BLaER1 (cell line): ENCODE data around the gene HTR2C.

Experiments used
- H3K27ac ChIP-seq: shearing (Covaris generic); formaldehyde crosslinking; 2 replicates; pipeline ENCODE4 v1.8.1; 2022
- H3K27me3 ChIP-seq: shearing (Covaris generic); formaldehyde crosslinking; 2 replicates; pipeline ENCODE4 v1.8.1; 2022
- H3K36me3 ChIP-seq: shearing (Covaris generic); formaldehyde crosslinking; 2 replicates; pipeline ENCODE4 v1.8.1; 2022
- H3K4me1 ChIP-seq: shearing (Covaris generic); formaldehyde crosslinking; 2 replicates; pipeline ENCODE4 v1.8.1; 2022
- H3K4me2 ChIP-seq: shearing (Covaris generic); formaldehyde crosslinking; 2 replicates; pipeline ENCODE4 v1.8.1; 2022
- H3K4me3 ChIP-seq: shearing (Covaris generic); formaldehyde crosslinking; 2 replicates; pipeline ENCODE4 v1.8.1; 2022
- H3K9ac ChIP-seq: shearing (Covaris generic); formaldehyde crosslinking; 2 replicates; pipeline ENCODE4 v1.8.1; 2022
- H3K9me3 ChIP-seq: shearing (Covaris generic); formaldehyde crosslinking; 2 replicates; pipeline ENCODE4 v1.8.1; 2022
- H4K20me1 ChIP-seq: shearing (Covaris generic); formaldehyde crosslinking; 2 replicates; pipeline ENCODE4 v1.8.1; 2022
- Cebpa-rat ChIP-seq: shearing (Covaris generic); IDR thresholded peaks from 2 replicates; pipeline ENCODE4 v1.8.1; 2022

HTR2C gene

DNA sequence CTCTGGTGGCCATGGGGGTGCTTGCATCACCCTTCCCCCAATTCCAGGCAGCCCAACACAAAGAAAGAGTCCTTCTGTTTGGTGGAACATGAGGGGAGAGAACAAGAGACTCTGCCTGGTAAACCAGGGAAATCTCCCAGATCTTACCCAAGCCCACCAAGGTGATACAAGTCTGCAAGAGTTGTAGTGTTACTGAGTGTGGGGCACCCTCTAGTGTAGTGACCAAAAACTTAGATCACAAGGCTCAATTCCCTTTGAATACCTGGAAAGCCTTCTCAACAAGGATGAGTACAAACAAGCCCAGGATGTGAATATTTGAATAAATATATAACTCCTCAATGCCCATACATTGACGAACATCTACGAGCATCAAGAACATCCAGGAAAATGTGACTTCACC is 368.8 kb downstream of the HTR2C start:
- Histone ChIP-seq H3K36me3 (no peaks in the 10 kb centered on the region), H3K9ac (no peak overlapping the region), H3K4me2 (no peak overlapping the region), H3K27me3 (peaks cover 41% of the 10 kb centered on the region), H3K27ac (no peak overlapping the region), H4K20me1 (no peaks in the 10 kb centered on the region), H3K9me3 (no peaks in the 10 kb centered on the region), H3K4me1 (no peaks in the 10 kb centered on the region), H3K4me3 (no peak overlapping the region)
- no peak for TF ChIP-seq Cebpa-rat
